ENCODE data around the gene C19orf47.

The C19orf47 gene

DNA sequence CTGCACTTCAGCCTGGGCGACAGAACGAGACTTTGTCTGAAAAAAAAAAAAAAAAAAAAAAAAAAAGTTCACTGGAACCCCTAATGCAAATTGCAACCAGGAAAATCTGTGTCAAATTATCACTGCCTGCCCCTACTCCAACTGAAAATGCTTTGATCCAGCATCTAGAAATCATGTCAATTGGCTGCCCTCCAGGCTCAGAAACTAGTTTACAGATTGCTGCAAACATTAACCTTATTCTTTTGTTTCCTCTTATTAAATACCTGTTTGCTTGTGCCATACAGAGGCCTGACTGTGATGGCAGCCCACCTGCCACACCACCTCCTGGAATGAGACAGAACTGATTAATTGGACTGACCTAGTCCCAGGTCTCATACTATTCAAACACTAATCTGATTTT lies 44.4 kb downstream of the C19orf47 start:
- H3K9me3 Mint-ChIP-seq: no peaks in the 10 kb centered on the region
- H3K27ac Mint-ChIP-seq: no peak overlapping the region
- no peak overlapping the region for H3K4me3 Mint-ChIP-seq
- peaks cover 1% of the 10 kb centered on the region for H3K4me1 Mint-ChIP-seq (ENCODE audit: low read depth)
- DNase-seq (ENCODE audit: low spot score): no peak
- H3K27me3 Mint-ChIP-seq (ENCODE audit: low read depth): no peaks in the 10 kb centered on the region
- no peaks in the 10 kb centered on the region for H3K36me3 Mint-ChIP-seq (ENCODE audit: low read depth)

DNA sequence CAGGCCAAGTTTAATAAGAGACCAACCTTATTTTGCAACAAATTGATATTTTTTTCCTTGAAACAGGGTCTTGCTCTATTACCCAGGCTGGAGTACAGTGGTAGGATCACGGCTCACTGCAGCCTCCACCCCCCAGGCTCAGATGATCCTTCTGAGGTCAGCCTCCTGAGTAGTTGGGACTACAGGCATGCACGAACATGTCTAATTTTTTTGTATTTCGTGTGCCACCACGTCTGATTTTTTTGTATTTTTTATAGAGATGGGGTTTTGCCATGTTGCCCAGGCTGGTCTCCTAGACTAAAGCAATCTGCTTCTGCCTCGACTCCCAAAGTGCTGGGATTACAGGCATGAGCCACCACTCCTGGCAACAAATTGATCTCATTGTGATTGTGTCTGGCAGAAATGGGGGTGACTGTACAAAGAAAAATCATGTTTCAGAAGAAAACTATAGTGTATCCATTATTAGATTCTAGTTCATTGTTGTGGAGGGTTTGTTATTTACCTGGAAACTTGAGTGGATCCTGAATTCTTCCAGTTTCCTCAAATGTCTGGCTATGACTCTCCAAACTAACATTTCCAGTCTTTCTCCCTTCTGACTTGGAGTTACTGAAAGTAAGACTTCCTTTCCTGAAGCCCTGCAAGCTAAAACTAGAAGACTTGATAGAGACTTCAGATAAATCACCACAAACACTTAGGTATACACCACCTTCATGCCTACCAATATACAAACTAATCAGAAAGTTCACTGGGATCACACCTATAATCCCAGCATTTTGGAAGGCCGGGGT lies 45.8 kb downstream of the C19orf47 start:
- Mint-ChIP-seq H3K4me3 (no peak overlapping the region), H3K27ac (no peak overlapping the region), H3K4me1 (ENCODE audit: low read depth) (peaks cover 1% of the 10 kb centered on the region), H3K27me3 (ENCODE audit: low read depth) (no peaks in the 10 kb centered on the region), H3K36me3 (ENCODE audit: low read depth) (no peaks in the 10 kb centered on the region), H3K9me3 (no peaks in the 10 kb centered on the region)
- DNase-seq (ENCODE audit: low spot score): no peak

DNA sequence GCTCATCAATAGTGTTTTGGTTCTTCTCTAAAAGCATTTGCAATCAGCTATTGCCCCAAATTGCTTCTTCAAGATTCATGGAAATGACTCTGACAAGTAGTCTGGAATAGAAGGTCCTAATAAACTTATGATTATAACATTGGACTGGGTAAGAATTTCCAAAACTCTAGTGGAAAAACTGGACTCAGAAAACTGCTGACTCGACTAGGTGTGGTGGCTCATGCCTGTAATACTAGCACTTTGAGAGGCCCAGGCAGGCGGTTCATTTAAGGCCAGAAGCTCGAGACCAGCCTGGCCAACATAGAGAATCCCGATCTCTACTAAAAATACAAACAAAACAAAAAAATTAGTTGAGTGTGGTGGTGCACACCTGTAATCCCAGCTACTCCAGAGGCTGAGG lies 47.5 kb downstream of the C19orf47 start:
- Mint-ChIP-seq H3K27me3 (ENCODE audit: low read depth) (no peaks in the 10 kb centered on the region), H3K36me3 (ENCODE audit: low read depth) (no peaks in the 10 kb centered on the region), H3K4me1 (ENCODE audit: low read depth) (peaks cover 1% of the 10 kb centered on the region)

DNA sequence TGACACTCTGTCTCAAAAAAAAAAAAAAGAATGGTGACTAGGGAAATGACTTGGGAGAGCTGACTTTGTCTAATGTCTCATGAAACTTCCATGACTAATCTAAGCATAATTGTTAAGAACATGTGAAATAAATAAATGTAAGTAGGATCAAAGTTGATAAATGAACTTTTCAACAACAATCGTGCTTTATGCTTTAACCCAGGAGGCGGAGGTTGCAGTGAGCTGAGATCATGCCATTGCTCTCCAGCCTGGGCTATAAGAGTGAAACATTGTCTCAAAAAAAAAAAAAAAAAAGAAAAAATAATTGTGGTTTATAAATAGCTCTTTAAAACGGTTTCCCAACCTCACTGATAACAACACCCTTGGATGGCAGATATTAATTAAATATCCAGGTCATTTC lies 50.2 kb downstream of the C19orf47 start:
- no peak for DNase-seq (ENCODE audit: low spot score)
- no peak overlapping the region for H3K27ac Mint-ChIP-seq
- no peaks in the 10 kb centered on the region for H3K9me3 Mint-ChIP-seq
- H3K36me3 Mint-ChIP-seq (ENCODE audit: low read depth): no peaks in the 10 kb centered on the region
- H3K4me3 Mint-ChIP-seq: no peak overlapping the region
- no peaks in the 10 kb centered on the region for H3K4me1 Mint-ChIP-seq (ENCODE audit: low read depth)
- H3K27me3 Mint-ChIP-seq (ENCODE audit: low read depth): no peaks in the 10 kb centered on the region

More for the DNA sequence above, 47.5 kb downstream of the C19orf47 start:
- H3K27ac Mint-ChIP-seq: no peak overlapping the region
- no peak for DNase-seq (ENCODE audit: low spot score)
- no peak overlapping the region for H3K4me3 Mint-ChIP-seq
- no peaks in the 10 kb centered on the region for H3K9me3 Mint-ChIP-seq

DNA sequence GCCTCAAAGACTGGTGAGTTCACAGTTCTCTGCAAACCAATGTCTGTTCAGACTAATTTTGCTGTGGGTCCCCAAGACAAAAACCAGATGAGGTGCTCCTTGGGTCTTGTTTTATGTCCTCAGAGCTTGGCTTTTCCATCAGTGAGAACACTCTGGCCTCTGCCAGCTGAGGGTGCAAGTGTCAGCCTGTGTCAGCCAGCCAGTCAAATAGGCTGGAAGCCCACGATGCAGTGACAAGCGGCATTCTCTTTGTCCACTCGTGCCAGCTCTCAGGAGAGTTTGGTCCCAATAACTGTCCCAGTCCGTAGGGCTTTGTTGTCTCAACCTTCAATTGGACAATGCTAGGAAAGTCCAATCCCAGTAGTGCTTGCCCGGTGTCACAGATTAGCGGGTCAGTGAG lies 53.6 kb downstream of the C19orf47 start:
- H3K4me1 Mint-ChIP-seq (ENCODE audit: low read depth): no peaks in the 10 kb centered on the region
- DNase-seq (ENCODE audit: low spot score): no peak
- no peaks in the 10 kb centered on the region for H3K36me3 Mint-ChIP-seq (ENCODE audit: low read depth)
- no peak overlapping the region for H3K4me3 Mint-ChIP-seq
- H3K27ac Mint-ChIP-seq: no peak overlapping the region
- H3K27me3 Mint-ChIP-seq (ENCODE audit: low read depth): no peaks in the 10 kb centered on the region
- no peaks in the 10 kb centered on the region for H3K9me3 Mint-ChIP-seq

DNA sequence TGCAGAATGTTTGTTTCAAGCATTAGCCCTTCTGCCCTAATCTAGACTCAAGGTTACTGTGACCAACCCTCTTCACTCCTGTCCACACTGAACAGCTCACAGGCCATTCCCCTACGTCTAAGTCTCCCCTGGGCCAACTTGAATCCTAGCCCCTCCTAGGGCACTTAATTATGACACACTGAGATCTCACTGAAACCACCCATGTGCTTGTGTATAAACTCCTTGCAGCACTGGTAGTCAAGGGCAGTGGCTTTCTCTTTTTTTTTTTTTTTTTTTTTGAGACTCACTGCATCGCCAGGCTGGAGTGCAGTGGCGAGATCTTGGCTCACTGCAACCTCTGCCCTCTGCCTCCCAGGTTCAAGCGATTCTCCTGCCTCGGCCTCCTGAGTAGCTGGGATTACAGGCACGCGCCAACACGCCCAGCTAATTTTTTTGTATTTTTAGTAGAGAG lies 61.2 kb downstream of the C19orf47 start:
- Mint-ChIP-seq H3K27ac (peak overlapping the region; percentile 99), H3K27me3 (ENCODE audit: low read depth) (no peaks in the 10 kb centered on the region), H3K36me3 (ENCODE audit: low read depth) (peaks cover 1% of the 10 kb centered on the region), H3K4me3 (peak overlapping the region; percentile 92), H3K9me3 (no peaks in the 10 kb centered on the region), H3K4me1 (ENCODE audit: low read depth) (peaks cover 26% of the 10 kb centered on the region)
- no peak for DNase-seq (ENCODE audit: low spot score)

GRCh38 chr19:40286235-40286970 lies 61.8 kb downstream of the C19orf47 start:
- Mint-ChIP-seq H3K4me1 (ENCODE audit: low read depth) (peaks cover 26% of the 10 kb centered on the region), H3K9me3 (no peaks in the 10 kb centered on the region), H3K27ac (peak overlapping the region; percentile 99), H3K27me3 (ENCODE audit: low read depth) (no peaks in the 10 kb centered on the region), H3K36me3 (ENCODE audit: low read depth) (peaks cover 1% of the 10 kb centered on the region), H3K4me3 (peak overlapping the region; percentile 92)
- DNase-seq (ENCODE audit: low spot score): no peak

GRCh38 chr19:40285353-40286234 lies 62.6 kb downstream of the C19orf47 start:
- peak; percentile 100 for DNase-seq (ENCODE audit: low spot score)
- peak overlapping the region; percentile 99 for H3K27ac Mint-ChIP-seq
- H3K4me1 Mint-ChIP-seq (ENCODE audit: low read depth): peaks cover 27% of the 10 kb centered on the region
- no peaks in the 10 kb centered on the region for H3K27me3 Mint-ChIP-seq (ENCODE audit: low read depth)
- no peaks in the 10 kb centered on the region for H3K9me3 Mint-ChIP-seq
- H3K36me3 Mint-ChIP-seq (ENCODE audit: low read depth): peaks cover 2% of the 10 kb centered on the region
- H3K4me3 Mint-ChIP-seq: peak overlapping the region; percentile 92

DNA sequence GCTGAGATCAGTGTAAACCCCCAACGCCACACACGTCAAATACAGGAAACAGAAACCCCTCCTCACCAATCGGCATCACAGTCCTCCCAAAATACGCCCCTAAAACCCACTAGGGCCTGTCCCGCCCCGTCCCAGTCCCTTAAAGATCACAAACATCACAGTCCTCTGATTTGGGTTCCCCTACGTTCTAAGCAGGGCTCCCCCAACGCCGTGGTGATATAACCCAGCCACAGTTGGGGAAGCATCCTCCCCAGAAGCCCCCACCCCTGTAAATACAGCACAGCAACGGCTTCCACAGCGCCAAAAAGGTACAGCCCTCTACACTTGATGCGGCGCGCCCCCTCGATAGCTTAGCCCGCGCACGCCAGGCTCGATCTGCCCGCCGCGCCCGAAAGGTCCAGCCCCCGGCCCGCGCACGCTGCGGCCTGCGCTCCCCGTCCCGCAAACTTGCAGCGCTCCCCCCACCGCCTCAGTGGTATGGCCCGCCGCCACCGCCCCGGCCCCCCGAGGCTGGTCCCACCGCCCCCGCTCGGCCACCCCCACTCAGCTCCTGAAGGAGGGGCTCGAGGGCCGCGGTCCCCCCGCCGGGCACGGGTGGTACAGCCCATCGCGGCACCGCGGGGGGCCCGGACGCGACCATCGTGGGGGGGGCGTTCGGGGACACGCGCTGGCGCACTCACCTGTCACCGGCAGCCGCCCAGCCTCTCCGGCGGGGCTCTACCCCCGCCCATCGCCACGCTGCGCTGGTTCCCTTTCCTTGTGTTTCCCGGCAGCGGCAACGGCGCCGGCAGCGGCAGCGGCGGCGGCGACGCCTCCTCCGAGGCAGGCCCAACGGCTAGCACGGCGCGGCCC lies 63.5 kb downstream of the C19orf47 start, which contains the start of gene AKT2:
Gene AKT2 (minus strand): TSS at position 845 of the 852 bp plus-strand sequence. CDS start 20,078 bp downstream, outside the sequence.
- Mint-ChIP-seq H3K4me1 (ENCODE audit: low read depth) (peaks cover 34% of the 10 kb centered on the region), H3K4me3 (peak within 1 kb of the TSS; percentile 93), H3K27ac (peak within 1 kb of the TSS; percentile 99), H3K27me3 (ENCODE audit: low read depth) (no peaks in the 10 kb centered on the region), H3K9me3 (no peaks in the 10 kb centered on the region), H3K36me3 (ENCODE audit: low read depth) (peaks cover 3% of the 10 kb centered on the region)
- DNase-seq (ENCODE audit: low spot score): peak; percentile 51

- no peak for DNase-seq (ENCODE audit: low spot score)
- peaks cover 35% of the 10 kb centered on the region for H3K4me1 Mint-ChIP-seq (ENCODE audit: low read depth)
- H3K36me3 Mint-ChIP-seq (ENCODE audit: low read depth): peaks cover 3% of the 10 kb centered on the region
- H3K9me3 Mint-ChIP-seq: no peaks in the 10 kb centered on the region
- peak overlapping the region; percentile 95 for H3K27ac Mint-ChIP-seq
- no peaks in the 10 kb centered on the region for H3K27me3 Mint-ChIP-seq (ENCODE audit: low read depth)
- peak overlapping the region; percentile 93 for H3K4me3 Mint-ChIP-seq
These were observed 64.0 kb downstream of the C19orf47 start for GRCh38 chr19:40284251-40284500.

GRCh38 chr19:40283414-40284250 lies 64.6 kb downstream of the C19orf47 start:
- Mint-ChIP-seq H3K4me3 (peak overlapping the region; percentile 93), H3K4me1 (ENCODE audit: low read depth) (peaks cover 35% of the 10 kb centered on the region)

DNA sequence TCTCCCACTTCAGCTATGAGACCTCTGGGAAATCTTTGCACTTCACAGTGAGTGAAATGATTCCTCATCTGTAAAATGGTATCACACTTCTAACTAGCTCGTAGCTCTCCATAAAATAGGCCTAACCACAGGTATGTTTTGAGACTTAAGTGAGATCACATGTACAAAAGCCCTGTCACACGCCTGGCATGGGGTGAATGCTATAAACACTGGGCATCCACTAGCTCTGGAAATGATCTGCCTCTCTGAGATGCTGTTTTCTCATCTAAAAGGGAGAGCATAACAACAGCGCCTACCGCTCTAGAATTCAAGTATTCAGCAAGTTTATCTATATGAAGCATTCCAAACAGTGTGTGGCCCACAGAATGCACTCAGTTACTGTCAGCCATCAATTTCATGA lies 65.3 kb downstream of the C19orf47 start:
- peaks cover 37% of the 10 kb centered on the region for H3K4me1 Mint-ChIP-seq (ENCODE audit: low read depth)
- no peaks in the 10 kb centered on the region for H3K9me3 Mint-ChIP-seq
- DNase-seq (ENCODE audit: low spot score): no peak
- peaks cover 3% of the 10 kb centered on the region for H3K36me3 Mint-ChIP-seq (ENCODE audit: low read depth)
- H3K4me3 Mint-ChIP-seq: peak overlapping the region; percentile 93
- no peaks in the 10 kb centered on the region for H3K27me3 Mint-ChIP-seq (ENCODE audit: low read depth)
- H3K27ac Mint-ChIP-seq: peak overlapping the region; percentile 95

More at GRCh38 chr19:40283414-40284250, 64.6 kb downstream of the C19orf47 start:
- no peaks in the 10 kb centered on the region for H3K9me3 Mint-ChIP-seq
- peak overlapping the region; percentile 95 for H3K27ac Mint-ChIP-seq
- H3K27me3 Mint-ChIP-seq (ENCODE audit: low read depth): no peaks in the 10 kb centered on the region
- peaks cover 3% of the 10 kb centered on the region for H3K36me3 Mint-ChIP-seq (ENCODE audit: low read depth)
- DNase-seq (ENCODE audit: low spot score): no peak

Measured in T-helper 2 cell treated with Interferon-gamma antibody and Interleukin-4, amounts not matched to agents 5 μg/mL and 100 μg/mL, for 36 hours (primary cell).